Trophoblast cell (in vitro differentiated cells and primary cell): ENCODE measurements around the gene TBCA.

Source experiments
- DNase-seq, 2 donors: peaks; one replicate each; pipeline ENCODE4 v3.0.0-alpha.2; 2016
- H2AFZ ChIP-seq: 2 replicates; pipeline ENCODE4 v1.6.1; 2013; ENCODE audit warnings: low read length, moderate library complexity, mild to moderate bottlenecking; ENCODE audit not compliant: insufficient read depth, poor library complexity
- H2AK5ac ChIP-seq: 2 replicates; pipeline ENCODE4 v1.6.1; 2013; ENCODE audit warnings: mild to moderate bottlenecking, low read length
- H2BK120ac ChIP-seq: 2 replicates; pipeline ENCODE4 v1.6.1; 2013; ENCODE audit warnings: low read length, mild to moderate bottlenecking, moderate library complexity; ENCODE audit not compliant: insufficient read depth, poor library complexity
- H2BK12ac ChIP-seq: 2 replicates; pipeline ENCODE4 v1.6.1; 2013; ENCODE audit warnings: mild to moderate bottlenecking, low read length, moderate library complexity
- H2BK5ac ChIP-seq: 2 replicates; pipeline ENCODE4 v1.6.1; 2013; ENCODE audit warnings: low read length, low read depth, moderate library complexity, mild to moderate bottlenecking; ENCODE audit not compliant: poor library complexity
- H3K14ac ChIP-seq: 2 replicates; pipeline ENCODE4 v1.6.1; 2013; ENCODE audit warnings: mild to moderate bottlenecking, low read length
- H3K18ac ChIP-seq: 2 replicates; pipeline ENCODE4 v1.6.1; 2013; ENCODE audit warnings: mild to moderate bottlenecking, low read length
- H3K23ac ChIP-seq: 2 replicates; pipeline ENCODE4 v1.6.1; 2013; ENCODE audit warnings: low read length
- H3K27ac ChIP-seq: 2 replicates; pipeline ENCODE4 v1.5.1; 2013; ENCODE audit warnings: low read depth, mild to moderate bottlenecking, inconsistent platforms, low read length, moderate library complexity
- H3K27me3 ChIP-seq: 2 replicates; pipeline ENCODE4 v1.6.1; 2013; ENCODE audit warnings: inconsistent platforms, mild to moderate bottlenecking, low read length, moderate library complexity; ENCODE audit not compliant: insufficient read depth
- H3K36me3 ChIP-seq, 2 experiments: 1 replicate in 1 of 2; 2 replicates in 1 of 2; pipeline ENCODE4 v1.6.1; 2013; ENCODE audit warnings: low read length in 2 of 2, mild to moderate bottlenecking in 2 of 2, moderate library complexity in 1 of 2; ENCODE audit not compliant: insufficient read depth in 2 of 2, control insufficient read depth in 1 of 2
- H3K4ac ChIP-seq: 2 replicates; pipeline ENCODE4 v1.6.1; 2013; ENCODE audit warnings: low read depth, mild to moderate bottlenecking, low read length, moderate library complexity
- H3K4me1 ChIP-seq, 2 experiments: 1 replicate in 1 of 2; 2 replicates in 1 of 2; pipeline ENCODE4 v1.6.1; 2013; ENCODE audit warnings: low read length in 2 of 2, mild to moderate bottlenecking in 2 of 2, moderate library complexity in 1 of 2; ENCODE audit not compliant: insufficient read depth in 2 of 2, control insufficient read depth in 1 of 2
- H3K4me2 ChIP-seq: 2 replicates; pipeline ENCODE4 v1.6.1; 2013; ENCODE audit warnings: inconsistent platforms, mild to moderate bottlenecking, low read length, moderate library complexity
- H3K4me3 ChIP-seq: 2 replicates; pipeline ENCODE4 v1.5.1; 2013; ENCODE audit warnings: mild to moderate bottlenecking, low read depth, low read length, inconsistent platforms
- H3K79me1 ChIP-seq: one replicate; pipeline ENCODE4 v1.6.1; 2013; ENCODE audit warnings: low read length
- H3K79me2 ChIP-seq: 2 replicates; pipeline ENCODE4 v1.6.1; 2013; ENCODE audit warnings: low read length, mild to moderate bottlenecking; ENCODE audit not compliant: control insufficient read depth, insufficient read depth, poor library complexity
- H3K9ac ChIP-seq: 2 replicates; pipeline ENCODE4 v1.6.1; 2013; ENCODE audit warnings: mild to moderate bottlenecking, low read length
- H3K9me3 ChIP-seq: 2 replicates; pipeline ENCODE4 v1.6.1; 2013; ENCODE audit warnings: low read depth, mild to moderate bottlenecking, control low read depth, inconsistent platforms, low read length; ENCODE audit not compliant: insufficient read depth
- H4K12ac ChIP-seq: 2 replicates; pipeline ENCODE4 v1.6.1; 2013; ENCODE audit warnings: low read depth, mild to moderate bottlenecking, low read length, moderate library complexity
- H4K8ac ChIP-seq: 2 replicates; pipeline ENCODE4 v1.6.1; 2013; ENCODE audit warnings: low read depth, mild to moderate bottlenecking, low read length, moderate library complexity
- H4K91ac ChIP-seq: one replicate; pipeline ENCODE4 v1.6.1; 2013; ENCODE audit warnings: low read depth, mild to moderate bottlenecking, low read length, moderate library complexity
- WGBS: extraction: QIAGEN DNeasy Blood & Tissue Kit; methylation state at CpG from one replicate; pipeline ENCODE4 v1.1.7; 2013; ENCODE audit warnings: missing lambda C conversion rate; ENCODE audit not compliant: insufficient read length, insufficient coverage; ENCODE audit errors: extremely low coverage; 5-methylcytosine and 5-hydroxymethylcytosine counted together

The TBCA gene

GRCh38 chr5:77743181-77743580 is 33.0 kb downstream of the TBCA start:
- no peak overlapping the region for H3K18ac ChIP-seq
- H3K27me3 ChIP-seq, result no peaks in the 10 kb centered on the region
- peaks cover 3% of the 10 kb centered on the region for H3K79me2 ChIP-seq
- H3K79me1 ChIP-seq, result no peaks in the 10 kb centered on the region
- H3K4me3 ChIP-seq, result no peak overlapping the region
- no peak overlapping the region for H2BK120ac ChIP-seq
- no peaks in the 10 kb centered on the region for H3K36me3 ChIP-seq
- H4K12ac ChIP-seq, result no peak overlapping the region
- H2BK12ac ChIP-seq, result no peak overlapping the region
- H3K9ac ChIP-seq, result no peak overlapping the region
- no CpG with 5 or more reads among the region's 3 CpGs for WGBS
- H3K9me3 ChIP-seq, result no peaks in the 10 kb centered on the region
- no peak overlapping the region for H3K14ac ChIP-seq
- no peak overlapping the region for H2AFZ ChIP-seq
- no peak overlapping the region for H3K23ac ChIP-seq
- no peak overlapping the region for H3K27ac ChIP-seq
- no peak overlapping the region for H4K8ac ChIP-seq
- H3K4me1 ChIP-seq, result peaks cover 0 to 2% of the 10 kb centered on the region in 2 experiments
- H2BK5ac ChIP-seq, result no peak overlapping the region
- H3K4me2 ChIP-seq, result no peak overlapping the region
- H4K91ac ChIP-seq, result no peak overlapping the region
- DNase-seq, result no peak
- no peak overlapping the region for H3K4ac ChIP-seq
- no peak overlapping the region for H2AK5ac ChIP-seq

GRCh38 chr5:77741608-77742007 is 34.5 kb downstream of the TBCA start:
- Histone ChIP-seq H3K27me3 (no peaks in the 10 kb centered on the region), H3K9me3 (no peaks in the 10 kb centered on the region), H3K4ac (no peak overlapping the region), H3K79me2 (peaks cover 3% of the 10 kb centered on the region), H3K9ac (no peak overlapping the region), H3K4me2 (no peak overlapping the region), H2AFZ (no peak overlapping the region), H2BK12ac (no peak overlapping the region), H3K36me3 (no peaks in the 10 kb centered on the region), H4K12ac (no peak overlapping the region), H2AK5ac (no peak overlapping the region), H4K91ac (no peak overlapping the region), H3K18ac (no peak overlapping the region), H3K23ac (no peak overlapping the region), H3K4me1 (peaks cover 0 to 2% of the 10 kb centered on the region in 2 experiments), H2BK120ac (no peak overlapping the region), H3K14ac (no peak overlapping the region), H4K8ac (no peak overlapping the region), H2BK5ac (no peak overlapping the region), H3K27ac (no peak overlapping the region), H3K4me3 (no peak overlapping the region), H3K79me1 (no peaks in the 10 kb centered on the region)
- DNase-seq, result no peak
- no CpG with 5 or more reads among the region's 3 CpGs for WGBS

- no peak overlapping the region for H4K8ac ChIP-seq
- DNase-seq, result no peak
- H3K23ac ChIP-seq, result no peak overlapping the region
- no peak overlapping the region for H2BK5ac ChIP-seq
- H3K27ac ChIP-seq, result no peak overlapping the region
- no CpG with 5 or more reads among the region's 2 CpGs for WGBS
- H3K9ac ChIP-seq, result no peak overlapping the region
- H3K79me1 ChIP-seq, result no peaks in the 10 kb centered on the region
- no peak overlapping the region for H2BK12ac ChIP-seq
- no peak overlapping the region for H2BK120ac ChIP-seq
- no peak overlapping the region for H3K4me3 ChIP-seq
- H4K12ac ChIP-seq, result no peak overlapping the region
- no peak overlapping the region for H4K91ac ChIP-seq
- no peak overlapping the region for H2AFZ ChIP-seq
- H3K36me3 ChIP-seq, result peaks cover 0 to 1% of the 10 kb centered on the region in 2 experiments
- H3K4me1 ChIP-seq, result no peaks in the 10 kb centered on the region
- no peaks in the 10 kb centered on the region for H3K9me3 ChIP-seq
- no peak overlapping the region for H3K18ac ChIP-seq
- no peak overlapping the region for H3K14ac ChIP-seq
- H3K27me3 ChIP-seq, result no peaks in the 10 kb centered on the region
- H3K79me2 ChIP-seq, result no peaks in the 10 kb centered on the region
- H2AK5ac ChIP-seq, result no peak overlapping the region
- H3K4me2 ChIP-seq, result no peak overlapping the region
- H3K4ac ChIP-seq, result peak overlapping the region; percentile 83
These were observed 41.3 kb downstream of the TBCA start for GRCh38 chr5:77734885-77735284.

GRCh38 chr5:77733130-77733529 is 43.0 kb downstream of the TBCA start:
- no peaks in the 10 kb centered on the region for H3K27me3 ChIP-seq
- H3K23ac ChIP-seq, result no peak overlapping the region
- H4K8ac ChIP-seq, result no peak overlapping the region
- no peak overlapping the region for H3K4me3 ChIP-seq
- no peak overlapping the region for H3K4ac ChIP-seq
- H3K14ac ChIP-seq, result no peak overlapping the region
- H3K4me2 ChIP-seq, result no peak overlapping the region
- H3K79me2 ChIP-seq, result no peaks in the 10 kb centered on the region
- no peak overlapping the region for H2BK5ac ChIP-seq
- no CpG with 5 or more reads among the region's 3 CpGs for WGBS
- H3K79me1 ChIP-seq, result no peaks in the 10 kb centered on the region
- no peak overlapping the region for H3K9ac ChIP-seq
- H2AFZ ChIP-seq, result no peak overlapping the region
- no peak overlapping the region for H2BK120ac ChIP-seq
- no peak overlapping the region for H3K27ac ChIP-seq
- H3K4me1 ChIP-seq, result no peaks in the 10 kb centered on the region
- no peak overlapping the region for H2BK12ac ChIP-seq
- no peaks in the 10 kb centered on the region for H3K9me3 ChIP-seq
- no peak for DNase-seq
- no peak overlapping the region for H4K12ac ChIP-seq
- H4K91ac ChIP-seq, result no peak overlapping the region
- H2AK5ac ChIP-seq, result no peak overlapping the region
- H3K18ac ChIP-seq, result no peak overlapping the region
- peaks cover 0 to 1% of the 10 kb centered on the region in 2 experiments for H3K36me3 ChIP-seq
